ENCODE results near the gene ATRN. TPM values are rescaled to one million over a fixed set of nuclear protein-coding genes. Genes with fewer than 3 reads are reported as not detected.

The ATRN gene
- total and polyA plus RNA-seq, 2 donors (not counting 3 experiments of a cell fraction or from before 2014, with no cell fraction given) = 32.3 to 33.1 TPM

DNA sequence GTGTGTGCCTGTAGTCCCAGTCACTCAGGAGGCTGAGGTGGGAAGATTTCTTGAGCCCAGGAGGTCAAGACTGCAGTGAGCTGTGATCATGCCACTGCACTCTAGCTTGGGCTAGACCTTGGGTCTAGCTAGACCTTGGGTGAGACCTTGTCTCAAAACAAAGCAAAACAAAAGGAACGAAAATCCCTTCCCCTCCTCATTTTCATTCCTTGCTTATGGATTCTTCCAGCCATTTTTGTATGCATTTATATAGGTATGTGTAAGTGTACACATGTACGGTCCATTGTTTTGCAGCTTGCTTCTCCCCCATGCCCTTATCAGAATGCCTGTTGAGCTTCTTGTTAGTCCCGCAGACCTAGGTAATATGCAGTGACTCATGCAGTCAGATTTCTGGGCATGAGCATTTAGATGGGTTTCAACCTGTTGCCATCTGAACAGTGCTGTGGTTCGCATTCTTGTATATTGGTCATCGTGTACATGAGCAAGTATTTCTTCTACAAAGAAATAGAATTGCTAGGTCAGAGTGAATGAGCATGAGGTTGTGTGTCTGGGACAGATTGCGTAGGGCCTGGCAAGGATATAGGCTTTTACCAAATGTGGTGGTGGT is 73.2 kb downstream of the ATRN start:
- BruUV-seq (replicated peaks) = no TSS peak
- DNase-seq (ENCODE audit: low read depth, low spot score) = no peak
- CTCF ChIA-PET = interaction anchor here (2.1 kb wide), 1 partner anchor 19 kb away, joined by 14 read pairs; no protein-coding TSS in a partner anchor

More for the DNA sequence above, 73.2 kb downstream of the ATRN start:
- H3K27me3 ChIP-seq (ENCODE audit: control insufficient read depth in 2 of 2, insufficient read depth in 2 of 2, low read length in 2 of 2) = no peaks in the 10 kb centered on the region
- peaks cover 3% of the 10 kb centered on the region for H4K20me1 ChIP-seq (replicated peaks; ENCODE audit: control insufficient read depth, extremely low read depth, insufficient read depth, low read length)
- no peak overlapping the region for H3K27ac ChIP-seq (ENCODE audit: insufficient read depth, low read depth, low read length)
- no peaks in the 10 kb centered on the region for H3K36me3 ChIP-seq (ENCODE audit: control insufficient read depth in 2 of 2, extremely low read depth in 1 of 2, insufficient read depth in 2 of 2, low read length in 2 of 2)
- no peak for FAIRE-seq
- dilution Hi-C loops (cut with MboI; ENCODE audit: extremely low pct_ligation_motif_present, low sequenced_read_pairs) = no loop called here
- H3K9ac ChIP-seq (replicated peaks; ENCODE audit: extremely low read depth, insufficient read depth, low read length) = no peak overlapping the region
- H3K4me1 ChIP-seq (ENCODE audit: control insufficient read depth, extremely low read depth, insufficient read depth, low read length) = no peaks in the 10 kb centered on the region
- no peaks in the 10 kb centered on the region for H3K79me2 ChIP-seq (ENCODE audit: control insufficient read depth, insufficient read depth, low read length)
- intact Hi-C loops (cut with micrococcal nuclease) = no loop called here
- TF ChIP-seq FOS (IDR thresholded peaks at IDR 0.05; ENCODE audit: borderline replicate concordance, insufficient read depth, low read length) (no peak), MYC (IDR thresholded peaks at IDR 0.05; ENCODE audit: low read depth, low read length) (no peak), EZH2 (IDR thresholded peaks at IDR 0.05; ENCODE audit: borderline replicate concordance, low read depth, low read length, severe bottlenecking) (no peak), JUN (IDR thresholded peaks at IDR 0.05; ENCODE audit: borderline replicate concordance, insufficient read depth, insufficient read length, low read depth) (no peak), GATA2 (IDR thresholded peaks at IDR 0.05; ENCODE audit: insufficient read depth, insufficient read length, low read depth, low read length) (no peak), POLR2AphosphoS5 (IDR thresholded peaks at IDR 0.05; ENCODE audit: insufficient read depth, low read depth, low read length) (no peak), POLR2A (IDR thresholded peaks at IDR 0.05; ENCODE audit: low read depth, low read length) (no peak)
- TF ChIP-seq, protein P1, sequence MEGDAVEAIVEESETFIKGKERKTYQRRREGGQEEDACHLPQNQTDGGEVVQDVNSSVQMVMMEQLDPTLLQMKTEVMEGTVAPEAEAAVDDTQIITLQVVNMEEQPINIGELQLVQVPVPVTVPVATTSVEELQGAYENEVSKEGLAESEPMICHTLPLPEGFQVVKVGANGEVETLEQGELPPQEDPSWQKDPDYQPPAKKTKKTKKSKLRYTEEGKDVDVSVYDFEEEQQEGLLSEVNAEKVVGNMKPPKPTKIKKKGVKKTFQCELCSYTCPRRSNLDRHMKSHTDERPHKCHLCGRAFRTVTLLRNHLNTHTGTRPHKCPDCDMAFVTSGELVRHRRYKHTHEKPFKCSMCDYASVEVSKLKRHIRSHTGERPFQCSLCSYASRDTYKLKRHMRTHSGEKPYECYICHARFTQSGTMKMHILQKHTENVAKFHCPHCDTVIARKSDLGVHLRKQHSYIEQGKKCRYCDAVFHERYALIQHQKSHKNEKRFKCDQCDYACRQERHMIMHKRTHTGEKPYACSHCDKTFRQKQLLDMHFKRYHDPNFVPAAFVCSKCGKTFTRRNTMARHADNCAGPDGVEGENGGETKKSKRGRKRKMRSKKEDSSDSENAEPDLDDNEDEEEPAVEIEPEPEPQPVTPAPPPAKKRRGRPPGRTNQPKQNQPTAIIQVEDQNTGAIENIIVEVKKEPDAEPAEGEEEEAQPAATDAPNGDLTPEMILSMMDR (IDR thresholded peaks at IDR 0.05; ENCODE audit: extremely low read depth in 1 of 2, insufficient read depth in 1 of 2, low read depth in 1 of 2, low read length in 2 of 2) = no peak
- TF ChIP-seq, protein P2, sequence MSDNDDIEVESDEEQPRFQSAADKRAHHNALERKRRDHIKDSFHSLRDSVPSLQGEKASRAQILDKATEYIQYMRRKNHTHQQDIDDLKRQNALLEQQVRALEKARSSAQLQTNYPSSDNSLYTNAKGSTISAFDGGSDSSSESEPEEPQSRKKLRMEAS (IDR thresholded peaks at IDR 0.05; ENCODE audit: insufficient read depth, insufficient read length) = no peak
- no peaks in the 10 kb centered on the region for H3K9me1 ChIP-seq (replicated peaks; ENCODE audit: control insufficient read depth, extremely low read depth, insufficient read depth, low read length)
- POLR2A ChIA-PET = no interaction called here
- H3K4me2 ChIP-seq (ENCODE audit: insufficient read depth, low read length) = no peak overlapping the region
- no peak overlapping the region for H3K4me3 ChIP-seq (replicated peaks in 1 of 3; ENCODE audit: insufficient read depth in 1 of 3, low read depth in 1 of 3, low read length in 3 of 3)
- no peak overlapping the region for H2AFZ ChIP-seq (ENCODE audit: low read depth, low read length)
- H3K9me3 ChIP-seq (replicated peaks; ENCODE audit: control insufficient read depth, insufficient read depth, low read length) = no peaks in the 10 kb centered on the region
